ENCODE results near the gene ASPG. TPM values are rescaled to one million over a fixed set of nuclear protein-coding genes. Genes with fewer than 3 reads are reported as not detected.

The ASPG gene
- total RNA-seq, 4 donors from 2014 or later = 26.0 to 38.5 (median 28.2) TPM

DNA sequence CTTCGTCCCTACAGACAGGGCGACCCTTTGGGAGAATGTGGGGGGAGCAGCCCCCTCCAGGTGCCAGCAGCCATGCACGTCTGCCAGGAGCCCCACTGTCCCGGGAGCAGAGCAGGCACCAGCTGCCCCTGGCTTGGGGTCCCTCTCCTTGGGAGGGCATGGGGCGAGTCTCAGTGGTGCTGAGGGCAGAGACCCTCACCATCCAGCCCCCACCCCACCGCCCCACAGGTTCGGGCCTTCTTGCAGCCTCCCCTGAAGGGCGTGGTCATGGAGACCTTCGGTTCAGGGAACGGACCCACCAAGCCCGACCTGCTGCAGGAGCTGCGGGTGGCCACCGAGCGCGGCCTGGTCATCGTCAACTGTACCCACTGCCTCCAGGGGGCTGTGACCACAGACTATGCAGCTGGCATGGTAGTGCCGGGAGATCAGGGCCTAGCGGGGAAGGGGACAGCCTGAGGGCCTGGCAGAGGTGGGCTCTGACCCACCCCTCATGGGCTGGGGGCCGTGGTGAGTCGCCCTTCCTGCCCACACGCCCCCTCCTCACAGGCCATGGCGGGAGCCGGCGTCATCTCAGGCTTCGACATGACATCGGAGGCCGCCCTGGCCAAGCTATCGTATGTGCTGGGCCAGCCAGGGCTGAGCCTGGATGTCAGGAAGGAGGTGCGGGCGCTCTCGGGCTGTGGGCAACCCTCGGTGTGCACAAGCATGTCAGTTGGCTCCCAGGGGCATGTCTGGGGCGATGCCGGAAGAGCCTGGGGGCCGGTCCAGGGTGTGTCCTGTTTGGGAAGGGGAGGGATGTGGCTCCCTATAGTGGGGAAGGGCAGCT, 18.8 kb downstream of the ASPG start:
- no peak for TF ChIP-seq EP300 (IDR thresholded peaks at IDR 0.05)
- TF ChIP-seq, protein P1, sequence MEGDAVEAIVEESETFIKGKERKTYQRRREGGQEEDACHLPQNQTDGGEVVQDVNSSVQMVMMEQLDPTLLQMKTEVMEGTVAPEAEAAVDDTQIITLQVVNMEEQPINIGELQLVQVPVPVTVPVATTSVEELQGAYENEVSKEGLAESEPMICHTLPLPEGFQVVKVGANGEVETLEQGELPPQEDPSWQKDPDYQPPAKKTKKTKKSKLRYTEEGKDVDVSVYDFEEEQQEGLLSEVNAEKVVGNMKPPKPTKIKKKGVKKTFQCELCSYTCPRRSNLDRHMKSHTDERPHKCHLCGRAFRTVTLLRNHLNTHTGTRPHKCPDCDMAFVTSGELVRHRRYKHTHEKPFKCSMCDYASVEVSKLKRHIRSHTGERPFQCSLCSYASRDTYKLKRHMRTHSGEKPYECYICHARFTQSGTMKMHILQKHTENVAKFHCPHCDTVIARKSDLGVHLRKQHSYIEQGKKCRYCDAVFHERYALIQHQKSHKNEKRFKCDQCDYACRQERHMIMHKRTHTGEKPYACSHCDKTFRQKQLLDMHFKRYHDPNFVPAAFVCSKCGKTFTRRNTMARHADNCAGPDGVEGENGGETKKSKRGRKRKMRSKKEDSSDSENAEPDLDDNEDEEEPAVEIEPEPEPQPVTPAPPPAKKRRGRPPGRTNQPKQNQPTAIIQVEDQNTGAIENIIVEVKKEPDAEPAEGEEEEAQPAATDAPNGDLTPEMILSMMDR (IDR thresholded peaks at IDR 0.05) = no peak
- TF ChIP-seq POLR2A (IDR thresholded peaks at IDR 0.05) = no peak
- TF ChIP-seq POLR2AphosphoS5 (IDR thresholded peaks at IDR 0.05) = no peak
- Histone ChIP-seq H3K27me3 (no peaks in the 10 kb centered on the region), H3K4me1 (peaks cover 92% of the 10 kb centered on the region), H3K4me3 (no peak overlapping the region), H3K9me3 (no peaks in the 10 kb centered on the region), H3K36me3 (no peaks in the 10 kb centered on the region), H3K27ac (peak overlapping the region; percentile 81)
- 62% methylated on average over 15 of the region's 35 CpGs for WGBS
- DNase-seq (ENCODE audit: low spot score in 2 of 2) = peak; percentile 68 to 79

DNA sequence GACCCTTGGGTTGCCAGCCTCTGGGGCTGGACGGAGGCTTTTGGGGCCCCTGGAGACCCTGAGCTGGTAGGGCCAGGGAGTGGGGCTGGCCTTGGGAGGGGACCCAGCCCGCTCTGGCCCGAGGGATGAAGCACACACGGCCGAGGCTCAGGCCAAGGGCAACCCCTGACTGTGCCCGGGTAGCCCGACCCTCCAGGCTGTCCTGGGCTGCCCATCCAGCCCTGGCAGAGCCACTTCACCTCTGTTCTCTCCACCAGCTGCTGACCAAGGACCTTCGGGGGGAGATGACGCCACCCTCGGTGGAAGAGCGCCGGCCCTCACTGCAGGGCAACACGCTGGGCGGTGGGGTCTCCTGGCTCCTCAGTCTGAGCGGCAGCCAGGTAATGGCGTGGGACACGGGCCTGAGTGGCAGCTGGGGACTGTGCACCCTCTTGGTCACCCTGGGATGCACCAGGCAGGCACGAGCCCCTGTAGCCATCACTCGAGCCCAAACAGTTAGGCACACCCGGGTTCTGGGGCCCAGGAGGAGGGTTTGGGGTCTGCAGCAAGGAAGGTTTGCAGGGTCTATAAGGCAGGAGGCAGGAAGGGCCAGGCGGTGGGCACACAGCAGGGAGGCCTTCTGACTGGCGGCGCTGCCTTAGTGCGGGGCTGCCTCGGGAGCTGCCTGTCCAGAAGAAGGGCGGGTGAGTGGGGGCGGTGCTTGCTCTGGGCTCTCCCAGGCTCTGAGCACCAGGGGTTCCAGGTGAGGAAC, 19.7 kb downstream of the ASPG start:
- Histone ChIP-seq H3K4me3 (no peak overlapping the region), H3K27ac (peak overlapping the region; percentile 81), H3K4me1 (peaks cover 88% of the 10 kb centered on the region), H3K9me3 (no peaks in the 10 kb centered on the region), H3K36me3 (no peaks in the 10 kb centered on the region), H3K27me3 (no peaks in the 10 kb centered on the region)
- no peak for TF ChIP-seq POLR2A (IDR thresholded peaks at IDR 0.05)
- TF ChIP-seq, protein P1 (IDR thresholded peaks at IDR 0.05) = no peak
- no peak for TF ChIP-seq EP300 (IDR thresholded peaks at IDR 0.05)
- no peak for TF ChIP-seq POLR2AphosphoS5 (IDR thresholded peaks at IDR 0.05)
- DNase-seq (ENCODE audit: low spot score in 2 of 2) = peak; percentile 62 to 74
- WGBS = 77% methylated on average over 13 of the region's 27 CpGs

DNA sequence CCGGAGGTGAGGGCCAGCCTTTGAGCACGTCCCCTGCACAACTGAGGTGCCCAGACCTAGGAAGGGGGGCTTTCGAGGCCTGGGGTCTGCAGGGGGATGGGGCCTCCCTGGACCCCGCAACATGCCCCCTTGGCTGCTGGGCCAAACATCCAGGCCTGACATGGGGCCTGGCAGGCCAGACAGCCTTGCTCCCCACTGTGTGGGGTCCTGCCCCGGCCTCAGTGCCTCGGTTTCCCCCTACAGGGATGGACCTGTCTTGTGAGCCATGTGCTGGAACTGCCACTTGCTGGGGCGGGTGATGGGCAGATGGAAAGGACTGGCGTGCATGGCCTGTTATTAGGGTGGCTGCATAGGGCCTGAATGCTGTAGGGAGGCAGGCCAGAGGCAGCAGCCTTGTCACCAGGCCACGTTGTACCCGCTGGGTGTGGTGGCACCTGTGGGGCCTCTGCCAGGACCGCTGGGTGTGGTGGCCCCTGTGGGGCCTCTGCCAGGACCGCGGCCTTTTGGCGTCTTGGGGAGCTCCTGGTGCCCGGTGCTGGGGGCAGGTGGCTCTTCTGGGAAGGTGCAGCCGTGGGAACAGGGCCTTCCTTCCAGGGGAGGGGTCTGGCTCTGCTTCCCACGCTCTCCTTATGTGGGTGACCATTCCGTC, 20.4 kb downstream of the ASPG start:
- peaks cover 85% of the 10 kb centered on the region for H3K4me1 ChIP-seq
- TF ChIP-seq, protein P1 (IDR thresholded peaks at IDR 0.05) = no peak
- TF ChIP-seq POLR2A (IDR thresholded peaks at IDR 0.05) = no peak
- no peak for TF ChIP-seq EP300 (IDR thresholded peaks at IDR 0.05)
- TF ChIP-seq POLR2AphosphoS5 (IDR thresholded peaks at IDR 0.05) = no peak
- DNase-seq (ENCODE audit: low spot score in 2 of 2) = peak; percentile 66 to 77
- H3K9me3 ChIP-seq = no peaks in the 10 kb centered on the region
- no peaks in the 10 kb centered on the region for H3K36me3 ChIP-seq
- H3K27ac ChIP-seq = peak overlapping the region; percentile 81
- no peak overlapping the region for H3K4me3 ChIP-seq
- WGBS = 65% methylated on average over 4 of the region's 18 CpGs
- no peaks in the 10 kb centered on the region for H3K27me3 ChIP-seq

DNA sequence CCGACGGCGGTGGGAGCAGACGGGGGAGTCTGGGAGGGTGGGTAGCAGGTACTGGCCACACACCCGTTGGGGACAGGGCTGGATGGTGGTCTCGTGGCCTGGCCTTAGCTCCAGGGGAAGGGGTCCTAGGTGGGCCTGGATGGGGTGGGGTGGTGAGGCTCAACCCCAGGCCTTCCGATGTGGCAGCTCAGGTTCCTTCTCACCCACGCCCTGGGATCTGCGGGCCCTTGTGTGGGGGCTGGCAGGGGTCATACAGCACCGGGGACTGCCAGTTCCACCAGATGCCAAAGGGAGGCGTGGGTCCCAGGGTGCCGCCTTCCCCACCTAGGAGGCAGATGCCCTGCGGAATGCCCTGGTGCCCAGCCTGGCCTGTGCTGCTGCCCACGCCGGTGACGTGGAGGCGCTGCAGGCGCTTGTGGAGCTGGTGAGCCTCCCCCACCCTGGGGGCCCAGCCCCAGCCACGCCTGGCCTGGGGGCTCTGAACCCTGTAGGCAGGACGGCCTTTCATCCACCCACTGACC, 21.0 kb downstream of the ASPG start:
- Histone ChIP-seq H3K36me3 (no peaks in the 10 kb centered on the region), H3K9me3 (no peaks in the 10 kb centered on the region), H3K27me3 (peaks cover under 1% of the 10 kb centered on the region), H3K27ac (peak overlapping the region; percentile 81), H3K4me3 (no peak overlapping the region), H3K4me1 (peaks cover 85% of the 10 kb centered on the region)
- 67% methylated on average over 5 of the region's 20 CpGs for WGBS
- TF ChIP-seq, protein P1 (IDR thresholded peaks at IDR 0.05) = no peak
- DNase-seq (ENCODE audit: low spot score in 2 of 2) = peak; percentile 65
